ENCODE results near the gene NOP53.
"Not testable (repeated sequence)": the region's sequence is repeated elsewhere in the genome, so short reads cannot be mapped to it uniquely, and the experiment has no call there.

- not testable (repeated sequence) for TF ChIP-seq CTCF (IDR thresholded peaks at IDR 0.05); ESRRA (CRISPR knock-in tag; IDR thresholded peaks at IDR 0.05; ENCODE audit: borderline replicate concordance); ZNF138 (CRISPR knock-in tag; conservative IDR thresholded peaks at IDR 0.05); ZMAT4 (CRISPR knock-in tag; IDR thresholded peaks at IDR 0.05); MLX (CRISPR knock-in tag; IDR thresholded peaks at IDR 0.05); ATF3 (CRISPR knock-in tag; conservative IDR thresholded peaks at IDR 0.05); CBFB (CRISPR knock-in tag; IDR thresholded peaks at IDR 0.05; ENCODE audit: low read depth); PREB (CRISPR knock-in tag; IDR thresholded peaks at IDR 0.05; ENCODE audit: borderline replicate concordance); NR3C1 (CRISPR knock-in tag; conservative IDR thresholded peaks at IDR 0.05; ENCODE audit: low read depth); MAX (CRISPR knock-in tag; IDR thresholded peaks at IDR 0.05); OVOL2 (CRISPR knock-in tag; IDR thresholded peaks at IDR 0.05; ENCODE audit: borderline replicate concordance); ZNF263 (CRISPR knock-in tag; IDR thresholded peaks at IDR 0.05; ENCODE audit: low read depth); HMGXB4 (CRISPR knock-in tag; IDR thresholded peaks at IDR 0.05); E2F5 (CRISPR knock-in tag; IDR thresholded peaks at IDR 0.05)
Observed at GRCh38 chr19:47728295-47728694, 17.1 kb upstream of the NOP53 start.

Measured in WTC11 (cell line).